ENCODE results near the gene INF2. TPM values are rescaled to one million over a fixed set of nuclear protein-coding genes. Genes with fewer than 3 reads are reported as not detected.

Gene INF2
- 59.1 TPM for polyA plus RNA-seq (2013, experiment 1 of 2)
- polyA plus RNA-seq (2013, experiment 2 of 2), result 55.9 TPM

DNA sequence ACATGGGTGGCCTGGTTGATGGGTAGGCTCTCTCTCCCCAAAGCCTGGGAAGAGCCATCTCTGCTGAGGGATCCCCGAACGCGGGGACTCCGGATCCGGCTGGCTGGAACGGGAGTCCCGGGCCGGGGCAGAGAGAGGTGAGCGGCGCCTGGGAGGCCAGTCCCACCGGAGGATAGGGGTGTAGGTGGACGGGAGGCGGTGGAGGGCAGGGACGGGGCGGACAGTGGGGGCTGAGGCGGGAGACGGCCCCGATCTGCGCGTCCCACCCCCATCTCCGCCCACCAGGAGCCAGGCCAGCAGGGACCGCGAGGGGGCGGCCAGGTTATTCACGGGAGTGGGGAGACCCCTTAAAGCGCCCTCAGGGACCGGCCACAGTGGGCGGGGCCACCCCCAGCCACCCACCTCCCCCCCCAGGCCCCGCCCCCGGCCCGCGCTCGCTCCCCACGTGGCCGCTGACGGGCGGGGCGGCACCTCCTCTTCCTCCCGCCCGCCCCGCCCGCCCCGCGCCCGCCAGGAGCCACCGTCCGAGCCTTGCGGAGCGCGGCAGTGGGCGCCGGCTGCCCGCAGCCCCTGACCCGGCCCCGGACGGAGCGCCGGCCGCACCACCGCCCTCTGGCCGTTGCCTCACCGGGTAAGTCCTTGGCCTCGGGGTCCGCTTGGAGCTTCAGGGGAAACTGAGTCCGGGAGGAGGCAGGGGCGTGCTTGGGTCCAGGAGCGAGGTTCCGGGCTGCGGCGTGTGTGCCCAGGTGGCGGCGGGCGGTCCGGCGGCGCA lies at the start of gene INF2:
Gene INF2 (plus strand): TSS at position 510 of the 772 bp plus-strand sequence. CDS start 11,748 bp downstream, outside the sequence.
- Histone ChIP-seq H3K9ac (ENCODE audit: low read length) (peak within 1 kb of the TSS; percentile 93), H3K79me1 (replicated peaks; ENCODE audit: low read length, poor library complexity, severe bottlenecking) (no peaks in the 10 kb centered on the region), H2AFZ (ENCODE audit: low read depth, low read length) (peak within 1 kb of the TSS; percentile 57), H3K27me3 (ENCODE audit: control insufficient read depth in 1 of 2, insufficient read depth in 1 of 2, low read length in 2 of 2) (no peaks in the 10 kb centered on the region), H2BK12ac (ENCODE audit: low read length in 2 of 2) (peak within 1 kb of the TSS; percentile 50 to 70), H2BK5ac (ENCODE audit: low read depth, low read length, poor library complexity, severe bottlenecking) (no peak within 1 kb of the TSS), H3K4me3 (ENCODE audit: insufficient read depth in 1 of 2, low read depth in 1 of 2, low read length in 2 of 2) (peak within 1 kb of the TSS; percentile 90 to 93), H3K14ac (ENCODE audit: low read length in 2 of 2) (peak within 1 kb of the TSS in 1 of 2 experiments; percentile 99), H3K4ac (ENCODE audit: low read depth in 1 of 2, low read length in 2 of 2) (peak within 1 kb of the TSS; percentile 78 to 85), H3K9me3 (ENCODE audit: control insufficient read depth, low read length) (no peaks in the 10 kb centered on the region), H3K4me2 (ENCODE audit: low read length, poor library complexity, severe bottlenecking) (peak within 1 kb of the TSS; percentile 65), H3K23ac (ENCODE audit: low read length in 2 of 2) (peak within 1 kb of the TSS in 1 of 2 experiments; percentile 92), H4K8ac (ENCODE audit: low read length) (peak within 1 kb of the TSS; percentile 97), H3K27ac (ENCODE audit: low read length, poor library complexity, severe bottlenecking) (peak within 1 kb of the TSS; percentile 13), H3K4me1 (ENCODE audit: control insufficient read depth, insufficient read depth, low read depth, low read length) (peaks cover 59% of the 10 kb centered on the region), H2BK120ac (ENCODE audit: low read depth, low read length) (peak within 1 kb of the TSS; percentile 81), H3K18ac (ENCODE audit: low read depth in 1 of 2, low read length in 2 of 2) (peak within 1 kb of the TSS; percentile 88 to 97), H3K36me3 (ENCODE audit: control insufficient read depth in 1 of 2, insufficient read depth in 2 of 2, low read depth in 1 of 2, low read length in 2 of 2) (peaks cover 0 to 36% of the 10 kb centered on the region in 2 experiments), H2BK15ac (ENCODE audit: low read depth, poor library complexity, severe bottlenecking) (peak within 1 kb of the TSS; percentile 90), H4K91ac (ENCODE audit: low read length) (peak within 1 kb of the TSS; percentile 96), H2AK5ac (ENCODE audit: low read length, severe bottlenecking) (peak within 1 kb of the TSS; percentile 45)
- under 1% methylated on average over 57 of the region's 76 CpGs for WGBS
- DNase-seq, result peak; percentile 64

DNA sequence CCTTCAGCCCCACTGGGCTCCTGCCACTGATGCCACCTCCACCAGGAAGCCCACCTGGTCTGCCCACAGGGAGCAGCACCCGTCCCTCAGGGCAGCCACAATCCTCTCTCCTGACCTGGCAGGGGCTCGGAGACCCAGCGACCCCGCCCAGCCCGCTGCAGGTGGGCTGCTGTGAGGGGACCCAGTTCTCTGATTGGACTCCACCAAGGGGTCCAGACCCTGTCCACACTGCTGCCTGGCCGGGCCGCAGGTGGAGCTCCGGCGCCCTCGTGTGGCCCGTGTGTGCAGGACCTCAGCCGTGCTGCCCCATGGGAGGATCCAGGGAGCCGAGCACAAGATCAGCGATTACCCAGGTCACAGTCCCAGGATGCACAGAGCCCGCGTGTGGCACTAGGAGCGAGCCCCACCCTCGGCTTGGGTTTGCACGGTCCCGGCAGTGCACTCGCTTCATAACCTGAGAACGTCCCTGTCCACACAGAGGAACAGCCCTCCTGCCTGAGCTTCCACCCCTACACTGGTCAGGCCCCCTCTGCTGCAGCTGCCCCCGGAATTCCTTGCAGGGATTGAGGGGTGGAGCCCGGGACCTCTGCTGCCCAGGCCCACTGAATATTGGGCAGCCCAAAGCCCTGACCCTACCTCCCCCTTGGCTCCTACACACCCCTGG lies 49.4 kb upstream of the INF2 start:
- H3K4me1 ChIP-seq (ENCODE audit: control insufficient read depth, insufficient read depth, low read depth, low read length), result peaks cover 4% of the 10 kb centered on the region
- WGBS, result 14% methylated on average over 24 of the region's 24 CpGs
- H2BK15ac ChIP-seq (ENCODE audit: low read depth, poor library complexity, severe bottlenecking), result no peak overlapping the region

DNA sequence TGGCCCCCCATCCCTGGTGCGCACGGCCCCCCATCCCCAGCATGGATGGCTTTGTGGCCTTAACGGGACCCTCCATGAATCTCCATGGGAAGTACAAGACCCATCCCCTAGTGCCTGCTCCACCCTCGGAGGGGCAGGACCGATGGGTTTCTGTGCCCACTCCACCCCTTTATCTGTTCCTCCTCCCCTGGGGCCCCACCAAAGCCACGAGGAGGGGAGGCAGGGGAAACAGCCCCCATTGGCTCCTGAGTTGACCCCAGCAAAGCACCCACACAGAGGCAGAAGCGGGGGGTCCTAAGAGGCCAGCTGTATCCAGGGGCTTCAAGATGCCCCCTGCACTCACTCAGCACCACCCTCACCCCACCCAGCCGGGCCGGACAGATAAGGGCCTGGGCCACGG lies 48.7 kb upstream of the INF2 start:
- H3K4me3 ChIP-seq (ENCODE audit: insufficient read depth in 1 of 2, low read depth in 1 of 2, low read length in 2 of 2), result no peak overlapping the region
- H4K91ac ChIP-seq (ENCODE audit: low read length), result no peak overlapping the region
- H3K36me3 ChIP-seq (ENCODE audit: control insufficient read depth in 1 of 2, insufficient read depth in 2 of 2, low read depth in 1 of 2, low read length in 2 of 2), result no peaks in the 10 kb centered on the region
- H3K23ac ChIP-seq (ENCODE audit: low read length in 2 of 2), result no peak overlapping the region
- H4K8ac ChIP-seq (ENCODE audit: low read length), result no peak overlapping the region
- peaks cover 19 to 69% of the 10 kb centered on the region in 2 experiments for H3K27me3 ChIP-seq (ENCODE audit: control insufficient read depth in 1 of 2, insufficient read depth in 1 of 2, low read length in 2 of 2)
- H2AK5ac ChIP-seq (ENCODE audit: low read length, severe bottlenecking), result no peak overlapping the region
- peaks cover 4% of the 10 kb centered on the region for H3K4me1 ChIP-seq (ENCODE audit: control insufficient read depth, insufficient read depth, low read depth, low read length)
- no peak for DNase-seq
- WGBS, result 59% methylated on average over 6 of the region's 10 CpGs
- H3K4me2 ChIP-seq (ENCODE audit: low read length, poor library complexity, severe bottlenecking), result no peak overlapping the region
- H3K18ac ChIP-seq (ENCODE audit: low read depth in 1 of 2, low read length in 2 of 2), result no peak overlapping the region
- no peak overlapping the region for H3K27ac ChIP-seq (ENCODE audit: low read length, poor library complexity, severe bottlenecking)
- H2BK5ac ChIP-seq (ENCODE audit: low read depth, low read length, poor library complexity, severe bottlenecking), result no peak overlapping the region
- H2BK120ac ChIP-seq (ENCODE audit: low read depth, low read length), result no peak overlapping the region
- H3K14ac ChIP-seq (ENCODE audit: low read length in 2 of 2), result no peak overlapping the region
- no peaks in the 10 kb centered on the region for H3K79me1 ChIP-seq (replicated peaks; ENCODE audit: low read length, poor library complexity, severe bottlenecking)
- H2AFZ ChIP-seq (ENCODE audit: low read depth, low read length), result no peak overlapping the region
- no peak overlapping the region for H2BK12ac ChIP-seq (ENCODE audit: low read length in 2 of 2)
- no peak overlapping the region for H2BK15ac ChIP-seq (ENCODE audit: low read depth, poor library complexity, severe bottlenecking)
- H3K4ac ChIP-seq (ENCODE audit: low read depth in 1 of 2, low read length in 2 of 2), result no peak overlapping the region
- H3K9ac ChIP-seq (ENCODE audit: low read length), result no peak overlapping the region
- peaks cover 10% of the 10 kb centered on the region for H3K9me3 ChIP-seq (ENCODE audit: control insufficient read depth, low read length)

More for the DNA sequence above, 49.4 kb upstream of the INF2 start:
- Histone ChIP-seq H3K14ac (ENCODE audit: low read length in 2 of 2) (no peak overlapping the region), H2AFZ (ENCODE audit: low read depth, low read length) (peak overlapping the region; percentile 66), H4K8ac (ENCODE audit: low read length) (no peak overlapping the region), H3K27ac (ENCODE audit: low read length, poor library complexity, severe bottlenecking) (no peak overlapping the region), H3K4me2 (ENCODE audit: low read length, poor library complexity, severe bottlenecking) (peak overlapping the region; percentile 29), H3K36me3 (ENCODE audit: control insufficient read depth in 1 of 2, insufficient read depth in 2 of 2, low read depth in 1 of 2, low read length in 2 of 2) (no peaks in the 10 kb centered on the region), H3K18ac (ENCODE audit: low read depth in 1 of 2, low read length in 2 of 2) (peak overlapping the region in 1 of 2 experiments; percentile 28), H3K4ac (ENCODE audit: low read depth in 1 of 2, low read length in 2 of 2) (no peak overlapping the region), H4K91ac (ENCODE audit: low read length) (no peak overlapping the region), H3K27me3 (ENCODE audit: control insufficient read depth in 1 of 2, insufficient read depth in 1 of 2, low read length in 2 of 2) (peaks cover 20 to 66% of the 10 kb centered on the region in 2 experiments), H2BK5ac (ENCODE audit: low read depth, low read length, poor library complexity, severe bottlenecking) (no peak overlapping the region), H3K9me3 (ENCODE audit: control insufficient read depth, low read length) (peaks cover 6% of the 10 kb centered on the region), H3K4me3 (ENCODE audit: insufficient read depth in 1 of 2, low read depth in 1 of 2, low read length in 2 of 2) (no peak overlapping the region), H2BK120ac (ENCODE audit: low read depth, low read length) (no peak overlapping the region), H3K9ac (ENCODE audit: low read length) (no peak overlapping the region), H2BK12ac (ENCODE audit: low read length in 2 of 2) (no peak overlapping the region), H2AK5ac (ENCODE audit: low read length, severe bottlenecking) (no peak overlapping the region), H3K23ac (ENCODE audit: low read length in 2 of 2) (no peak overlapping the region), H3K79me1 (replicated peaks; ENCODE audit: low read length, poor library complexity, severe bottlenecking) (no peaks in the 10 kb centered on the region)
- DNase-seq, result peak; percentile 59

Data from mesenchymal stem cell (in vitro differentiated cells and primary cell).